ENCODE measurements around the gene ANKRD10. TPM values are rescaled to one million over a fixed set of nuclear protein-coding genes. Genes with fewer than 3 reads are reported as not detected.
"Not testable (repeated sequence)": the region's sequence is repeated elsewhere in the genome, so short reads cannot be mapped to it uniquely, and the experiment has no call there.

The ANKRD10 gene
- total RNA-seq, 1 experiment from 2014 or later = 168 TPM

DNA sequence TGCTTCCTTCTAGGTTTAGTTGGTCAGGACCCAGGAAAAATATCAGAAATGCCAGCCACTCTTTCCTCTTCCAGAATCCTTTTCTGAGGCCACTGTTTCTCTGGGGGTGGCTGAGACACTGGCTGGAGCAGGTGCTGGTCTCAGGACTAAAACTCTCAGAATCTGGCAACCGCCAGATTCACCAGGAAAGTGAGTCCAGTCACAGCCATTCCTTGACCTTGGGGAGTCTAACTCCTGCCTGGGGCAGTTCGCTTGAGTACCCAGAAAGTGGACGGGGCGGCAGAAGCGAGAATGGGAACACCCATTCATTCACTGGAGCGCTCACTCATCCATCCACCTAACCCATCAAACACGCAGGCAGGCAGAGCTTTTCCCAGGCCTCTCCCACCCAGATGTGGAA, 40.7 kb upstream of the ANKRD10 start:
- H4K20me1 ChIP-seq (ENCODE audit: insufficient read depth, low read depth, low read length) = not testable (repeated sequence)

DNA sequence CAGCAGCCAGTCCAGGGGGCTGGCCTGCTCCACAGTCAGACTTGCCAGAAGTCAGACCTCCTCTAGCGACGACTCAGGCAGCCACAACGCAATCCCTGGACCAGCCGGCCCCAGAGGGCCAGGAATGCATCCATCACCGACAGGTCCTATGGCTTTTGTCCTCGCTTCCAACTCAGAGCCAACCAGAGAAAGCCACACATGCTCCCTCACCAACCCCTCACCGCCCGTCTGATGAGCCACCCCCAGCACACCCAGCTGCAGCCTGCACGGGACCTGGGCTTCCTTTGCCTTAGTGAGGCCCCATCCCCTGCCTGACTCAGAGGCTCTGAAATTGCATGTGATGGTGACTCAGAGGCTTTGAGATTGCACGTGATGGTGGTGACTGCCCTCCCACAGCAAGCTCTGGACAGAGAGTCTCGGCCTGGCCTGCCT, 40.2 kb upstream of the ANKRD10 start:
- not testable (repeated sequence) for H3K27me3 ChIP-seq (ENCODE audit: low read length); H3K4me1 ChIP-seq (ENCODE audit: low read length); H3K9me2 ChIP-seq (replicated peaks; ENCODE audit: insufficient read depth, low read length); H3K4me3 ChIP-seq (ENCODE audit: low read length); DNase-seq; H3K27ac ChIP-seq (ENCODE audit: low read length); H3K9me3 ChIP-seq (ENCODE audit: low read length); H3K4me2 ChIP-seq (ENCODE audit: low read depth, low read length, poor library complexity, severe bottlenecking); H3K79me2 ChIP-seq (ENCODE audit: low read length); H2AFZ ChIP-seq (ENCODE audit: low read length); H3K36me3 ChIP-seq (ENCODE audit: insufficient read depth, low read length); H3K9ac ChIP-seq (ENCODE audit: low read length); H4K20me1 ChIP-seq (ENCODE audit: insufficient read depth, low read depth, low read length)

More for the DNA sequence above, 40.7 kb upstream of the ANKRD10 start:
- not testable (repeated sequence) for H3K79me2 ChIP-seq (ENCODE audit: low read length); H3K4me3 ChIP-seq (ENCODE audit: low read length); H3K27ac ChIP-seq (ENCODE audit: low read length); DNase-seq; H3K27me3 ChIP-seq (ENCODE audit: low read length); H3K36me3 ChIP-seq (ENCODE audit: insufficient read depth, low read length); H3K4me1 ChIP-seq (ENCODE audit: low read length); H3K9me2 ChIP-seq (replicated peaks; ENCODE audit: insufficient read depth, low read length); H3K9ac ChIP-seq (ENCODE audit: low read length); H3K4me2 ChIP-seq (ENCODE audit: low read depth, low read length, poor library complexity, severe bottlenecking); H2AFZ ChIP-seq (ENCODE audit: low read length); H3K9me3 ChIP-seq (ENCODE audit: low read length)

DNA sequence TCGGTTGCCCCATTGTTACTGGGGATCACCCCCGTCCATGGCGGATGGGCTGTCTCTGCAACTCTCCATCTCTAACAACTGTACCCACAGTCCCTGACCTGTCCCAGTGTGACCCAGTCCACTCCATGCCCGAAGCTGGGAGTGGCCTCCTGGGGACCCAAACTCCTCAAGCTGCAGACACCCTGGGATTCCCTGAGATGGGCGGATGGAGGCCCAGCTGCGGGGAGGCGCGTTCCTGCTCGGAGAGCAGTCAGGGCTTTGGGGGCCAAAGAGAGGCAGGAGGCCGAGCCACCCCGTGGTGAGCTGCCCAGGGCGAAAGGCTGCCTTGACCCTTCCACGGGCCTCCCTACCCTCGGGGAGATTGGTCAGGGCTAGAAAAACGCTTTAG, 39.7 kb upstream of the ANKRD10 start:
- not testable (repeated sequence) for H4K20me1 ChIP-seq (ENCODE audit: insufficient read depth, low read depth, low read length); H3K27me3 ChIP-seq (ENCODE audit: low read length); DNase-seq; H3K36me3 ChIP-seq (ENCODE audit: insufficient read depth, low read length); H2AFZ ChIP-seq (ENCODE audit: low read length); H3K4me2 ChIP-seq (ENCODE audit: low read depth, low read length, poor library complexity, severe bottlenecking); H3K9ac ChIP-seq (ENCODE audit: low read length); H3K79me2 ChIP-seq (ENCODE audit: low read length); H3K27ac ChIP-seq (ENCODE audit: low read length); H3K9me3 ChIP-seq (ENCODE audit: low read length); H3K9me2 ChIP-seq (replicated peaks; ENCODE audit: insufficient read depth, low read length); H3K4me1 ChIP-seq (ENCODE audit: low read length); H3K4me3 ChIP-seq (ENCODE audit: low read length)

DNA sequence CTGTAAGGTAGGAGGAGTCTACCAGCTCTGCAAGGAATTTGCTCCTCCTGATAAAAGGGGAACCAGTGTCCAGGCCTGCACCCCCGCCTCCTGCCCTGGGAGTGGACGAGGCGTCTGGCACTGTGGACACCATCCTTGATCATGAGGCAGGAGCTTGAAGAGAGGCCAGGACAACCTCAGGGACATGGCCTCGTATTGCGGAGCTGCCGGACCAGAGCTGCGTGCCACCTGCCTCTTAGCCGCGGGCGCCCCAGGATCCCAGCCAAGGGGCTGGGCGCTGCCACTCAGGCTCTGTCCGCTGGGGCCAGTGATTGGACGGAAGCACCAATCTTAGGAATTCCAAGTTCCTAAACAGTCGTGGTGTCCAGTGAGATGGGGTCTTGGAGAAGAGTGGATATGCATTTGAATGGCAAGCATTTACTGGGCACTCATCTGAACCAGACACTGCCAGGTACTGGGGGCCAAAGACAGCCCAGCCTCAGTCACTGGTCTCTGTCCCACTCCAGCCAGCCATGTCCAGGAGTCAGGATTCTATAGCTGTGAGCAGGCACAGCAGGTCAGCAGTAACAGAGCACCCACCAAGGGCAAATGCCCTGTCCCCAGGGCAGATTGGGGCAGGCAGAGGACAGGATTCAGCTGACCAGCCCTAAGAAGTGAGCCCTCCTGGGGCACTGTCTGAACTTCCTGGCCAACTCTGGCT, 39.1 kb upstream of the ANKRD10 start:
- Histone ChIP-seq H2AFZ (ENCODE audit: low read length) (no peak overlapping the region), H3K9me3 (ENCODE audit: low read length) (no peaks in the 10 kb centered on the region), H3K4me2 (ENCODE audit: low read depth, low read length, poor library complexity, severe bottlenecking) (no peak overlapping the region), H3K4me1 (ENCODE audit: low read length) (no peaks in the 10 kb centered on the region), H3K36me3 (ENCODE audit: insufficient read depth, low read length) (no peaks in the 10 kb centered on the region), H3K27me3 (ENCODE audit: low read length) (no peaks in the 10 kb centered on the region), H3K9ac (ENCODE audit: low read length) (no peak overlapping the region), H4K20me1 (ENCODE audit: insufficient read depth, low read depth, low read length) (no peaks in the 10 kb centered on the region), H3K79me2 (ENCODE audit: low read length) (no peaks in the 10 kb centered on the region), H3K4me3 (ENCODE audit: low read length) (no peak overlapping the region), H3K27ac (ENCODE audit: low read length) (no peak overlapping the region), H3K9me2 (replicated peaks; ENCODE audit: insufficient read depth, low read length) (no peaks in the 10 kb centered on the region)
- no peak for DNase-seq

DNA sequence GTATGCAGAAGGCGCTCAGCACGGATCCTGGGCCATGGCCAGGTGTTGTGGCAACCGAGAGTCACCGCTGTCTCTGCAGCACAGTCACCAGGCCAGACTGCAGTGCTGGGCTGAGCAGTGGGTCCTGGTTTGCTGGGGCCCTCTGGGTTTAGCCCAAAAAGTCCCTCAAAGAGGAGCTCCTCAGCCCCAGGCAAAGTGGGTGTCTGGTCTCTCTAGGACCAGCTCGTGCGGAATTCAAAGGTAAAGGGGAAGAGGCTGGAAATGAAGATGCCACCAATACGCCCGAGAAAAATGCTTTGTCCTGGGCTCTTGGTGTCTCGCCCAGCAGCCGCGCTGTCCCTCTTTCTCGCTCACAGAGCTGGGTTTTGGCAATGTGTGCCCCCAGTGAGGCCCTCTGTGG, 38.5 kb upstream of the ANKRD10 start:
- Histone ChIP-seq H3K79me2 (ENCODE audit: low read length) (no peaks in the 10 kb centered on the region), H3K9ac (ENCODE audit: low read length) (no peak overlapping the region), H3K36me3 (ENCODE audit: insufficient read depth, low read length) (no peaks in the 10 kb centered on the region), H3K9me3 (ENCODE audit: low read length) (no peaks in the 10 kb centered on the region), H3K27ac (ENCODE audit: low read length) (no peak overlapping the region), H3K4me3 (ENCODE audit: low read length) (no peak overlapping the region), H2AFZ (ENCODE audit: low read length) (no peak overlapping the region), H4K20me1 (ENCODE audit: insufficient read depth, low read depth, low read length) (no peaks in the 10 kb centered on the region), H3K4me1 (ENCODE audit: low read length) (no peaks in the 10 kb centered on the region), H3K4me2 (ENCODE audit: low read depth, low read length, poor library complexity, severe bottlenecking) (no peak overlapping the region), H3K9me2 (replicated peaks; ENCODE audit: insufficient read depth, low read length) (no peaks in the 10 kb centered on the region), H3K27me3 (ENCODE audit: low read length) (no peaks in the 10 kb centered on the region)
- DNase-seq = no peak

DNA sequence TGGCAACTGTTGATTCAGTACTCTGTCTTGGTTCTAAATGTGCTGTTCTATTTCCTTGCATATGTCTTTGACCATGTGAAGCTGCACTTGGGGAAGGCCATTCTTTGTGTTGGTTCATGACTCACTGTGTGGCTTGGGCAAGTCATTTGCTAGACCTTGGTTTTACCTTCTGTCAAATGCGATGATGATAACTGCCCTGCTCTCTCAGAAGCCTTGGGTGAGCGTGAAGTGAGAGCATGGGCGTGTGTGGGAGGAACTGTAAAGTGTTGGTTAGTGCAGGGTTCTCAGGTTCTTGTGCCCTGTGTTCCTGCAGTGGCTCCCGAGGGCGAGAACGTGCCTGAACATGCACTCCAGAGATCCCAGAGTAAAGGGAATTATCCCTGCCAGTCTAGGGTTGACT, 37.3 kb upstream of the ANKRD10 start:
- H3K4me3 ChIP-seq (ENCODE audit: low read length); H4K20me1 ChIP-seq (ENCODE audit: insufficient read depth, low read depth, low read length); H3K4me2 ChIP-seq (ENCODE audit: low read depth, low read length, poor library complexity, severe bottlenecking); H3K4me1 ChIP-seq (ENCODE audit: low read length); DNase-seq; H3K9me3 ChIP-seq (ENCODE audit: low read length); H3K79me2 ChIP-seq (ENCODE audit: low read length); H2AFZ ChIP-seq (ENCODE audit: low read length); H3K27me3 ChIP-seq (ENCODE audit: low read length); H3K27ac ChIP-seq (ENCODE audit: low read length); H3K36me3 ChIP-seq (ENCODE audit: insufficient read depth, low read length); H3K9ac ChIP-seq (ENCODE audit: low read length); H3K9me2 ChIP-seq (replicated peaks; ENCODE audit: insufficient read depth, low read length): not testable (repeated sequence)

DNA sequence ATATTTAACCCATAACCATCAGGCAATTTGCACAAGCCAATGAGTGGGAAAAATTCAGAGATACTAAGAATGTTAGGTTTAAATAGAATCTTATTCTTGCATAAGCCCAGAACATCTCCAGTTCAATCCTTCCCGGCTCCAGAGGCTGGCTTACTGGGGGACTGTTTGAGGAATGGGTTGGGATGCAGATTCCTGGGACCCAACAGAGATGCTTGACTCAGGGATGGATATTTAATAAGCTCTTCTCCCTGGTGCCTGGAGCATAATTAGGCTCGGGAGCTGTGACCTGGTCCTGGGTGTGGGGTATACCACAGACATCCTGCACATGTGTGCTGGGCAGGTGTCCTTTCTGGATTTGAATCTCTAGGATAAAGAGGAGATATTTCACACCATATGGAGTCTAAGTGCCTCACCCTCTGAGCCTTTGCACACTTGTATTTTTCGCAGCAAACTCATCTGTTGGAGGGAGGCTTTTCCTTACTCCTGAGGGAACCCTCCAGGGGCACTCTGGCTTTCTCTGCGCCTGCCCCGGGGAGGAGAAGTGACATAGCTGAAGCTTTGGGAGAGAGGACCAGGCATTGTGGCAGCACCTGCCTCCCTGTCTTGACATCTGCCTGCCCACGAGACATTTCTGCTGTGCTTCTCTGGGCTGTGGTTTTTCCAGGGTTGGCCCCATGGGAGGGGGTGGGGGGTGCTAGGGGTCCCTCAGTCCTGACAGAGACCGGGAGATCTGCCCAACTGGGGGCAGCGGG, 36.1 kb upstream of the ANKRD10 start:
- no peak overlapping the region for H3K27ac ChIP-seq (ENCODE audit: low read length)
- no peak for DNase-seq
- H3K9me3 ChIP-seq (ENCODE audit: low read length) = no peaks in the 10 kb centered on the region
- H3K4me2 ChIP-seq (ENCODE audit: low read depth, low read length, poor library complexity, severe bottlenecking) = no peak overlapping the region
- H2AFZ ChIP-seq (ENCODE audit: low read length) = no peak overlapping the region
- no peaks in the 10 kb centered on the region for H3K9me2 ChIP-seq (replicated peaks; ENCODE audit: insufficient read depth, low read length)
- no peak overlapping the region for H3K4me3 ChIP-seq (ENCODE audit: low read length)
- H4K20me1 ChIP-seq (ENCODE audit: insufficient read depth, low read depth, low read length) = no peaks in the 10 kb centered on the region
- no peaks in the 10 kb centered on the region for H3K4me1 ChIP-seq (ENCODE audit: low read length)
- H3K79me2 ChIP-seq (ENCODE audit: low read length) = no peaks in the 10 kb centered on the region
- no peak overlapping the region for H3K9ac ChIP-seq (ENCODE audit: low read length)
- H3K36me3 ChIP-seq (ENCODE audit: insufficient read depth, low read length) = no peaks in the 10 kb centered on the region
- no peaks in the 10 kb centered on the region for H3K27me3 ChIP-seq (ENCODE audit: low read length)

DNA sequence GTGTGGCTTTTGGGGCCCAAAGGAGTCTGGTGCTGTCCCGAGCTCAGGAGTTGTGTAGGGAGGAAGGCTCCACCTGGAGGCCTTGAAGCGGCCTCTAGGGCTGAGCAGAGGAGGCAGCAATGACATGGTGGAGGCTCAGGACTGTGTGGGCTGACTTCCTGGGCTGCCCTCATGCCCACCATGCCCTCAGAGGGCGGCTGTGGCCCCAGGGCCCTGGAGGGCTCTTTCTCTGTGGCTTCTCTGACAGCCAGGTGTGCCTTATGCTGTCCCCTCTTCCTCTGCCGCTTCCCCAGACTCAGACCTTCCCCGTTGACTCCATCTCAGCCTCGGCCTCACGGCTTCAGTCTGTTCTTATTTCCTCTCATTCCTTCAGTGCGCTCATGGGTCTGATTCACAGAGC, 35.5 kb upstream of the ANKRD10 start:
- H3K36me3 ChIP-seq (ENCODE audit: insufficient read depth, low read length) = no peaks in the 10 kb centered on the region
- no peak overlapping the region for H3K9ac ChIP-seq (ENCODE audit: low read length)
- H4K20me1 ChIP-seq (ENCODE audit: insufficient read depth, low read depth, low read length) = no peaks in the 10 kb centered on the region
- no peak for DNase-seq
- no peaks in the 10 kb centered on the region for H3K4me1 ChIP-seq (ENCODE audit: low read length)
- no peak overlapping the region for H3K4me3 ChIP-seq (ENCODE audit: low read length)
- H2AFZ ChIP-seq (ENCODE audit: low read length) = no peak overlapping the region
- no peaks in the 10 kb centered on the region for H3K9me2 ChIP-seq (replicated peaks; ENCODE audit: insufficient read depth, low read length)
- no peaks in the 10 kb centered on the region for H3K9me3 ChIP-seq (ENCODE audit: low read length)
- no peaks in the 10 kb centered on the region for H3K79me2 ChIP-seq (ENCODE audit: low read length)
- H3K27ac ChIP-seq (ENCODE audit: low read length) = no peak overlapping the region
- H3K27me3 ChIP-seq (ENCODE audit: low read length) = no peaks in the 10 kb centered on the region
- no peak overlapping the region for H3K4me2 ChIP-seq (ENCODE audit: low read depth, low read length, poor library complexity, severe bottlenecking)

Data from Karpas-422 (cell line).